Panc1 (cell line): ENCODE results near the gene PTGDS.

Source experiments
- CTCF ChIP-seq: fragments of 450-650 bp; IDR thresholded peaks from 2 replicates; pipeline ENCODE4 v1.5.1; 2017; ENCODE audit warnings: mild to moderate bottlenecking
- POLR2AphosphoS5 ChIP-seq: IDR thresholded peaks from 2 replicates; pipeline ENCODE4 v1.6.1; 2012; ENCODE audit warnings: mild to moderate bottlenecking, low read depth, low read length, moderate library complexity
- TF ChIP-seq, protein P1 (sequence below), 2 experiments: IDR thresholded peaks; 2 replicates each; pipeline ENCODE4 v1.6.1; 2011 to 2012; ENCODE audit warnings: low read depth in 2 of 2, control low read depth in 1 of 2, low read length in 1 of 2, mild to moderate bottlenecking in 1 of 2, moderate library complexity in 1 of 2; ENCODE audit not compliant: insufficient read depth in 1 of 2

DNA sequence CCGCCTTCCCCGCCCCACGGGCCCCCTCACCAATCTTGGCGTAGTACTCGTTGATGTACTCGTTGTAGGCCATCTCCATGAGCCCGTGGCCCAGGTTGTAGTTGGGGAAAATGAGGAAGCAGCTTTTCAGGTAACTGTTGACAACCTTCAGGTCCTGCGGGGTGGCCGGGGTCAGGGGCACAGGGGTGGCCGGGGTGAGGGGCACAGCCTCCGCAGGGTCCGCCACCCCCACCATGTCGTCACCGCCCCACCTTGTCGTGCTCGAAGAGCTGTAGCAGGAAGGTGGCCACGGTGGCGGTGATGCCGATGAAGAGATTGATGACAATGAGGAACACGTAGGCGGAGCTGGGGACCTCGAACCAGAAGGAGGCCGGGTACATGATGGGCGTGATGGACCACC is 33.9 kb downstream of the PTGDS start:
- TF ChIP-seq CTCF, result no peak
- TF ChIP-seq POLR2AphosphoS5, result no peak
- TF ChIP-seq, protein P1, sequence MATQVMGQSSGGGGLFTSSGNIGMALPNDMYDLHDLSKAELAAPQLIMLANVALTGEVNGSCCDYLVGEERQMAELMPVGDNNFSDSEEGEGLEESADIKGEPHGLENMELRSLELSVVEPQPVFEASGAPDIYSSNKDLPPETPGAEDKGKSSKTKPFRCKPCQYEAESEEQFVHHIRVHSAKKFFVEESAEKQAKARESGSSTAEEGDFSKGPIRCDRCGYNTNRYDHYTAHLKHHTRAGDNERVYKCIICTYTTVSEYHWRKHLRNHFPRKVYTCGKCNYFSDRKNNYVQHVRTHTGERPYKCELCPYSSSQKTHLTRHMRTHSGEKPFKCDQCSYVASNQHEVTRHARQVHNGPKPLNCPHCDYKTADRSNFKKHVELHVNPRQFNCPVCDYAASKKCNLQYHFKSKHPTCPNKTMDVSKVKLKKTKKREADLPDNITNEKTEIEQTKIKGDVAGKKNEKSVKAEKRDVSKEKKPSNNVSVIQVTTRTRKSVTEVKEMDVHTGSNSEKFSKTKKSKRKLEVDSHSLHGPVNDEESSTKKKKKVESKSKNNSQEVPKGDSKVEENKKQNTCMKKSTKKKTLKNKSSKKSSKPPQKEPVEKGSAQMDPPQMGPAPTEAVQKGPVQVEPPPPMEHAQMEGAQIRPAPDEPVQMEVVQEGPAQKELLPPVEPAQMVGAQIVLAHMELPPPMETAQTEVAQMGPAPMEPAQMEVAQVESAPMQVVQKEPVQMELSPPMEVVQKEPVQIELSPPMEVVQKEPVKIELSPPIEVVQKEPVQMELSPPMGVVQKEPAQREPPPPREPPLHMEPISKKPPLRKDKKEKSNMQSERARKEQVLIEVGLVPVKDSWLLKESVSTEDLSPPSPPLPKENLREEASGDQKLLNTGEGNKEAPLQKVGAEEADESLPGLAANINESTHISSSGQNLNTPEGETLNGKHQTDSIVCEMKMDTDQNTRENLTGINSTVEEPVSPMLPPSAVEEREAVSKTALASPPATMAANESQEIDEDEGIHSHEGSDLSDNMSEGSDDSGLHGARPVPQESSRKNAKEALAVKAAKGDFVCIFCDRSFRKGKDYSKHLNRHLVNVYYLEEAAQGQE (IDR thresholded peaks at IDR 0.05; ENCODE audit: insufficient read depth in 1 of 2, low read depth in 2 of 2, low read length in 1 of 2), result no peak
